LNCaP clone FGC (cell line): ENCODE measurements around the gene SART3.

ENCODE experiments used
- DNase-seq: peaks from one replicate; pipeline ENCODE4 v3.0.0-alpha.2; 2011; ENCODE audit warnings: low read depth
- H3K4me3 ChIP-seq: 2 replicates; pipeline ENCODE4 v1.5.1; 2011; ENCODE audit warnings: mild to moderate bottlenecking, low read depth, low read length, control low read depth
- TF ChIP-seq, protein P1 (sequence below): IDR thresholded peaks from 2 replicates; pipeline ENCODE4 v1.5.1; 2012; ENCODE audit warnings: mild to moderate bottlenecking; ENCODE audit not compliant: control insufficient read depth, insufficient read depth; ENCODE audit errors: extremely low read depth

SART3 gene

DNA sequence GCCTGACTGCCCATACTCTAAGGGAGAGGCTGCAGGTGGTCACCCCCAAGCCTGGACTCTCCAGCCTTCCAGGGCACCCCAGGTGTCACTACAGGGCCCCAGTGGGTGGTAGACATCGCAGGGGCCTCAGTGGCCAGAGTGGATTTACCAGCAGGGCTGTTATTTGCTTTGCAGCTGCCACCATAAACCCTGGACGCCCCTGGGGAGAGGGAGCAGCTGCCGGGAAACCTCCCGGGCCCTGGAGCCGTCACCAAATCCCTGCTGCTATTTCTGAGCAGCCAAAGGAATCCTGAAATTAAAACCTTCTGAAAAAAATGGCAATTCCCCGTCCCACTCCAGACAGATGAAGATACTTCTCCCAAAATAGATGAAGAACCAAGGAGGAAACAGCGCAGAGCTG lies 23.0 kb upstream of the SART3 start:
- TF ChIP-seq, protein P1, sequence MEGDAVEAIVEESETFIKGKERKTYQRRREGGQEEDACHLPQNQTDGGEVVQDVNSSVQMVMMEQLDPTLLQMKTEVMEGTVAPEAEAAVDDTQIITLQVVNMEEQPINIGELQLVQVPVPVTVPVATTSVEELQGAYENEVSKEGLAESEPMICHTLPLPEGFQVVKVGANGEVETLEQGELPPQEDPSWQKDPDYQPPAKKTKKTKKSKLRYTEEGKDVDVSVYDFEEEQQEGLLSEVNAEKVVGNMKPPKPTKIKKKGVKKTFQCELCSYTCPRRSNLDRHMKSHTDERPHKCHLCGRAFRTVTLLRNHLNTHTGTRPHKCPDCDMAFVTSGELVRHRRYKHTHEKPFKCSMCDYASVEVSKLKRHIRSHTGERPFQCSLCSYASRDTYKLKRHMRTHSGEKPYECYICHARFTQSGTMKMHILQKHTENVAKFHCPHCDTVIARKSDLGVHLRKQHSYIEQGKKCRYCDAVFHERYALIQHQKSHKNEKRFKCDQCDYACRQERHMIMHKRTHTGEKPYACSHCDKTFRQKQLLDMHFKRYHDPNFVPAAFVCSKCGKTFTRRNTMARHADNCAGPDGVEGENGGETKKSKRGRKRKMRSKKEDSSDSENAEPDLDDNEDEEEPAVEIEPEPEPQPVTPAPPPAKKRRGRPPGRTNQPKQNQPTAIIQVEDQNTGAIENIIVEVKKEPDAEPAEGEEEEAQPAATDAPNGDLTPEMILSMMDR = no peak
- no peak overlapping the region for H3K4me3 ChIP-seq
- DNase-seq = no peak

DNA sequence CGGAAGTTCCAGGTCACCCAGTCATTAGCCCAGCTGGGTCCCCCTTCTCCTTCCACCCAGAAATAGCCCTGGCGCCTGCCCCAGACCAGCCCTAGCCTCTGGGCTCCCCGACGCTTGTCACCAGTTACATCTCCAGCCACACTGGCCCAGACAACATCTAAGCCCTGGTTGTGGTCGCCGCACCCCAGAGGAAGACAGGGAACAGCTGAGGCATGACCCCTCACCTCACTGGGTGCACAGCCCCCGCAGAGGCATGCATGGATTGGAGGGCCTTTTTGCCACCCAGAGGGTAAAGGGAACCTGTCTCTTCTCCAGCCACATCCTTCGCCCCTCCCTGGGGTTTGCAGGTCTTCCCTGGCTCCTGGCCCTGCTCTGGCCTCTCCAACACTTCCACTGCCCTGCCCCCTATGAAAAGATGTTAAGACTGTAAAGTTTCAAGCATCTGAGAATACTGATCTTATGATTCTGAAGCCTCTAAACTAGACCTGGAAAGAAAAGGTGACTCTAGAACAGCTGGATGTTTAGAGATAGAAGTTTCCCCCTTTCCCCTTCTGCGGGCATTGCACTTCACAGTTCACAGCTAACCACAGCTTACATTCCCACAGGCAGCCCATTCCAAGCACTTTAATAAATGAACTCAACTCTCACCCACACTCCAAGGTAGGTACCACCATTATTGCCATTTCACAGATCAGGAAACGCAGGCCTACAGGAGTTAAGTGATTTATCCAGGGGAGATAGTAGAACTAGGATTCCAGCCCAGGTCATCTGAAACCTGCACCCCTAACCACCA lies 22.2 kb upstream of the SART3 start:
- H3K4me3 ChIP-seq = no peak overlapping the region
- TF ChIP-seq, protein P1 = no peak
- DNase-seq = no peak

DNA sequence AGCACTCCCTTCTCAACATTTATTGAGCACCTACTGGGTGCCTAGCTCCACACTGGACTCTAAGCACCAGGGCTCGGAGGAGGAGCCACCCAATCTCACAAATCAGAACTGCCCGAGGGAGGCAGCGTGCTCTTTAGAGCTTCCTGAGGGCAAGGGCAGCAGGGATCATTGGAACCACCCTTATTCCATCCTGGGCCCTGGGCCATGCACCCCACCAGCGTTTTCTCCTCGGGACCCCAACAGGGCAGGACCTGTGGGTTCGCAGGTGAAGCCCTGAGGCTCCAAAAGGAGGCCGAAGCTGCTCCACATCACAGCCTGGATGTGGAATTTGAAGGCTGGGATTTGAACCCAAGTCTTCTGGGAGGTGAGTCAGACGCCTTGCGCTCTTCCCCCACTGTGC lies 21.5 kb upstream of the SART3 start:
- DNase-seq = no peak
- TF ChIP-seq, protein P1 = no peak
- no peak overlapping the region for H3K4me3 ChIP-seq

DNA sequence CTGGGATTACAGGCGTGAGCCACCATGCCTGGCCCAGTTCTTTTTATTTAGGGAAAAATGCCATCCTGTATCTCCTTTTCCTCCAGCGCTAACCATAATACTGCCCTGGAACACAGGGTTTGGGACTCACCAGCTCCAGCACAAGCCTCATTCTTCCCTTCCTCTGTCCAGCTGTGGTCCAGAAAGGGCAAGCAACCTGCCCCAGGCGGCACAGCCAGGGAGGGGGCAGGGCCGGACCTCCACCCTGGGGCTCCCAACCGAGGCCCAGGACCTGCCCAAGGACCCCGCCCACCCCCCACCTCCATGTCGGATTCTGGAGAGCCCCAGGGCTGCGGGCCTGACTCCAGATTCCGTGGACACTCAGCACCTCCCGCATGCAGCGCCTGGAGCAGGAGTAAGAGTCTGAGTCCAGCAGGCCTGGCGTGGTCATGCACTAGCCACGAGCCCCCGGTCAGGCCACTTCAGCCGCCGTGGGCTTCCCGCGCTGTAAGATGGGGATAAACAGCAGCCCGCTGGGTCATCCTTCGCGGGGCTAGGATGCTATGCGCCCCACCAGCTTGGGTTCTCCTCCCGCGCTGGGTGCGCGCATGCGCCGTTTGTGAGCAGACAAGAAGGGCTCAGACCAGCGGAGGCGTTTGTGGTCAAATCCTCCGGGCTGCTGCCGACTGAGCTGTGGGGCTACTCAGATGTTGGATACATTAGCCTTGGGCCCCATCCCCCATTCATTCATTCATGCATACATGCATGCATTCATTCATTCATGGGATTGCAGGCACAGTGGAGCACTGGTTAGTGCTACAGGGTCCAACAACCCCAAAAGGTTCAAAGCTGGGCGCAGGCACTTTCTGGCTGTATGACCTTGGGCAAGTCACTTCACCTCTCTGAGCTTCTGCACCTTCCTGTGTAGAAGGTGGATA lies 20.6 kb upstream of the SART3 start:
- no peak overlapping the region for H3K4me3 ChIP-seq
- TF ChIP-seq, protein P1 = no peak
- DNase-seq = no peak

DNA sequence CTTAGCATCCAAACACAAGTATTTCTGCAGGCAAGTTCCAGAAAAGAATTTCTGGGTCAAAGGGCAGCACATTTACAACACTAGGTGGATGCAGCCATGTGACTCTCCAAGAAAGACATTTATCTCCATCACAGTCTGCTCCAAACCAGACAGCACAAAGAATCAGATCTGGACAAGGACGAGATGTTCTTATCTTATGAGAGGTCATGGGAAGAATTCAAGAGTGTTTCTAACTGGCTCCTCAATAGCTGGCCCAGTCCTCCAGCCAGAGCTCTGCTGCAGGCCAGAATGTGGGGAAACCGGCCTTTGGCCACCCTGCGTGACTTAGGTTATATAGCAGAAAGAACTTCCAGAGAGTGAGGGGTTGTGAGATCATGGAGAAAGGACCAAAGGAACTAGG lies 19.6 kb upstream of the SART3 start:
- TF ChIP-seq, protein P1 = no peak
- H3K4me3 ChIP-seq = no peak overlapping the region
- DNase-seq = no peak

DNA sequence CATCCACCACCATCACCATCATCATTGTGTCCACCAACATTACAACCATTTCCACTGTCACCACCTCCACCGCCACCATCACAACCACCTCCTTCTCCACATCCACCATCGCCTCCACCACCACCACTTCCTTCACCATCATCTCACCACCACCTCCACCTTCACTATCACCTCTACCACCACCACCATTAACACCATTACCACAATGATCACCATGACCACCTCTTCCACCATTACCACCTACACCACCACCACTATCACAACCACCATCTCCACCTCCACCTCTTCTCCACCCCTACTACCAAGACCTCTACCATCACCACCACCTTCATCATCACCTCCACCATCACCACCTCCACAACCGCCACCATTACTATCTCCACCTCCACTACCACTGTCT lies 17.8 kb upstream of the SART3 start:
- DNase-seq = no peak
- H3K4me3 ChIP-seq = no peak overlapping the region
- TF ChIP-seq, protein P1 = no peak
